Pericardium fibroblast (primary cell): ENCODE results near the gene CDSN. TPM values are rescaled to one million over a fixed set of nuclear protein-coding genes. Genes with fewer than 3 reads are reported as not detected.

Experiments
- total RNA-seq: library from RNA; depleted of rRNA; stranded (reverse); fragments of >200 nt; gene quantifications from 2 replicates; pipeline ENCODE4 v1.2.3, GENCODE V29; 2015

CDSN gene, protein sequence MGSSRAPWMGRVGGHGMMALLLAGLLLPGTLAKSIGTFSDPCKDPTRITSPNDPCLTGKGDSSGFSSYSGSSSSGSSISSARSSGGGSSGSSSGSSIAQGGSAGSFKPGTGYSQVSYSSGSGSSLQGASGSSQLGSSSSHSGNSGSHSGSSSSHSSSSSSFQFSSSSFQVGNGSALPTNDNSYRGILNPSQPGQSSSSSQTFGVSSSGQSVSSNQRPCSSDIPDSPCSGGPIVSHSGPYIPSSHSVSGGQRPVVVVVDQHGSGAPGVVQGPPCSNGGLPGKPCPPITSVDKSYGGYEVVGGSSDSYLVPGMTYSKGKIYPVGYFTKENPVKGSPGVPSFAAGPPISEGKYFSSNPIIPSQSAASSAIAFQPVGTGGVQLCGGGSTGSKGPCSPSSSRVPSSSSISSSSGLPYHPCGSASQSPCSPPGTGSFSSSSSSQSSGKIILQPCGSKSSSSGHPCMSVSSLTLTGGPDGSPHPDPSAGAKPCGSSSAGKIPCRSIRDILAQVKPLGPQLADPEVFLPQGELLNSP
- not detected in 2 replicates for total RNA-seq

GRCh38 chr6:31120151-31120915 is at the start of gene CDSN:
Gene CDSN, minus strand, starts transcription at chr6:31120446. Its CDS starts 27 bp downstream, at chr6:31120419.

DNA sequence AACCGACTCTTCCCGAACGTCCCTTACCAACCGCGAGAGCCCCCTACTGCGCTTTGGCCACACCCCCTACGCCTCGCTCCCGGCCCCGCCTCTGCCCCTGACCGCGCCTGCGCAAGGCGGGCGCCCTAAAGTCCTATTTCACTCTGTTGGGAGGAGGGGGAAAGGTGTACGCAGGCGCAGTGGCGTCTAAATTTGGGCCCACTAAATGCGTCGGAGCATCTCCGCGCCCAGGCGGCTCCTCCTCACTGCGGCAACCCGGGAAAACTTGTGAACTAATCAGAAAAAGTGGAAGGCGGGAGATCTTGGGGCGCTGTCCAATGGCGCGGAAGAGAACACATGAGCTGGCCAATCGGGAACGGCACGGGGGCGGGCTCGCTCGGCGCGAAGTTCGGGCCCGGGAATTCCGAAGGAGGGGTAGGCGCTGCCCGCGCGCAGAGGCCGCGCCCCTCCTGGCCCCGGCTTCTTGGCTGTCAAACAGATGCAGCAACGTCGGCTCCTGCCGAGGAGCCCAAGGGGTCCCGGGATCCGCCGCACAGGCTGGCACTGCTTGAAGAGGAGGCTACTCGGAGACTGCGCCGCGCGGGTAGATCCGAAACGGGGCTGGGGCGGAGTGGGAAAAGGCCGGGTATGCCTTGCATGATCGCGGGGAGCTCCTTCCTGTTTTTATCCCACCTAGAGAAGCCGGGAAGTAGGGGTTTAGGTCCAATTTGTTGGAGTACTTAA is 38.1 kb upstream of the CDSN start, which contains the start of gene TCF19:
TCF19 (plus strand) TSS at position 450 of the 723 bp plus-strand sequence. CDS start 881 bp downstream, outside the sequence.

GRCh38 chr6:31157513-31158139 is 37.4 kb upstream of the CDSN start, which contains the start of gene CCHCR1:
Gene CCHCR1, minus strand, starts transcription at chr6:31157802. Its CDS starts 202 bp downstream, at chr6:31157600.

DNA sequence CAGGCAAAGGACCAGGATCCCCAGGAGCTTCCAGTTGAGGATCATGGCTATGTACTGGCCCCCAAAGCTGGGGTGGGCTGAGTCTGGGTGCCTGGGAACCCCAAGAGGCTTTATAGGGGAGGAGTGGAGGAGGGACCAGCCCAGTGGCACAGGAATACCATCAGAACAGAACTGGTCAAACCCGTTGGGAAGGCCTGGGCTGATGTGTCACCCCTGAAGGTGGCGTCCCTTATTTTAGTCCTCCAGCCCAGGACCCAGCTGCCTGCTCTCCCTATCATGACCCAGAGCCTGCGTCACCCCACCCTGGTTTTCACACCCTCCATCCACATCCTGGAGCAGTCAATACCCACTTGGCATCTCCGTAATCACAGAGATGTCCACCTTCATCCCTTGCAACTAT is 18.7 kb upstream of the CDSN start, which contains the start of gene PSORS1C2:
PSORS1C2 (minus strand) TSS at position 85 of the 400 bp plus-strand sequence; CDS start at position 45, 40 bp downstream.

DNA sequence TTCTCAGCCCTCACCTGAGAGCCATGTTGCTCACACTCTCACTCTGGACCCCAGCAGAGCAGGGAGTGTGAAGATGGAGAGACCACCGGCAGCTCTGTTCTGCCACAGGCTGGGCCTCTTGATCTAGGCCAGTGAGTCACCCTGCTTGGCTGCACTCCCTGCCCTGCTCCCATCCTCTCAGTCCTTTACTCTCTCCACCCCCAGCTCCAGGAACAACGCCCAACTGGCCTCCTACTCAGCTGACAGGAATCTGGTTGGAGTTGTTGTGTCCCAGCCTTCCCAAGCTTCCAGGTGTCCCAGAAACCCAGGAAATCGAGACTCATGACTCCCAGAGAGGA is 5.7 kb downstream of the CDSN start, which contains the start of gene PSORS1C1:
PSORS1C1 (plus strand) TSS at position 260 of the 338 bp plus-strand sequence. CDS start 14,833 bp downstream, outside the sequence.

DNA sequence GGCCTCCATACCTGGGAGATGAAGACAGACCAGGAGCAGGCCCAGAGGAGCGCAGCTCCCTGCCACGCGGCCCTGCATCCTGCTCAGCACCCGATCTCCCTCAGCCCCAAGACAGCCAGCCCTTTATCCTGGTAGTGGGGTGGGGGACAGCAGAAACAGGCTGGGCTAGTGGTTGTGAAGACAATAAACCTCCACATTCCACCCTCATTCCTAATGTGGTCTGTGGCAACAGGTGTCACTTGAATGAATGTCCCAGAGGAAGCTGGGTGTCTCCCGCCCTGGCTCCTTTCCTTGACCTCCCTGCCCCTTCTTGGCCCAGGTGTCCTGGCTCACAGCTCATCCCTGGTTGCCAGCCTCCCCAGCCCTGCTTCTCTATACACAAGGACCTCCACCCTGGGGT is 7.8 kb downstream of the CDSN start, which contains the start of gene C6orf15:
C6orf15 (minus strand) TSS at position 98 of the 400 bp plus-strand sequence; CDS start at position 78, 20 bp downstream.

Other genes with a start within 250 kb of the CDSN start
- 51.3 and 85.0 TPM in 2 replicates for gene DDR1, start 235.9 kb downstream of the CDSN start, total RNA-seq
- gene GTF2H4, start 212.2 kb downstream of the CDSN start, total RNA-seq: 9.6 and 10.3 TPM in 2 replicates
- gene VARS2, start 206.2 kb downstream of the CDSN start, total RNA-seq: 15.2 and 16.9 TPM in 2 replicates
- gene SFTA2, start 188.3 kb downstream of the CDSN start, total RNA-seq: not detected in 2 replicates
- not detected in 2 replicates for gene MUCL3, start 179.5 kb downstream of the CDSN start, total RNA-seq
- not detected in 2 replicates for gene MUC21, start 136.7 kb downstream of the CDSN start, total RNA-seq
- gene MUC22, start 110.0 kb downstream of the CDSN start, total RNA-seq: not detected in 2 replicates
- gene C6orf15, start 7.9 kb downstream of the CDSN start, total RNA-seq: not detected in 2 replicates
- gene PSORS1C1, start 5.6 kb downstream of the CDSN start, total RNA-seq: 0.82 and 16.1 TPM in 2 replicates
- gene PSORS1C2, start 18.6 kb upstream of the CDSN start, total RNA-seq: not detected in 2 replicates
- gene CCHCR1, start 37.4 kb upstream of the CDSN start, total RNA-seq: 9.2 and 12.5 TPM in 2 replicates
- 2.7 and 5.0 TPM in 2 replicates for gene TCF19, start 38.1 kb upstream of the CDSN start, total RNA-seq
- 0.23 TPM in 1 of 2 replicates, not detected in the other for gene POU5F1, start 50.2 kb upstream of the CDSN start, total RNA-seq
- 58.0 and 315 TPM in 2 replicates for gene HLA-C, start 151.6 kb upstream of the CDSN start, total RNA-seq
- gene HLA-B, start 236.7 kb upstream of the CDSN start, total RNA-seq: 77.2 and 211 TPM in 2 replicates